HG03457 (cell line): ENCODE results near the gene PLEKHO2.

Experiments
- ATAC-seq: cut with Tn5 transposase; IDR thresholded peaks from one replicate; pipeline ENCODE4 v1.9.1; 2021; ENCODE audit warnings: moderate number of reproducible peaks; ENCODE audit not compliant: unreplicated experiment

Gene PLEKHO2

GRCh38 chr15:64911311-64912186, 69.8 kb downstream of the PLEKHO2 start, which contains the start of gene ANKDD1A:
Gene ANKDD1A (plus strand): TSS chr15:64911902. CDS start chr15:64911931, 29 bp downstream.
- ATAC-seq: no peak

GRCh38 chr15:64912379-64913325, 70.9 kb downstream of the PLEKHO2 start:
- no peak for ATAC-seq

- ATAC-seq: no peak
Observed at GRCh38 chr15:64915518-64916227, 74.0 kb downstream of the PLEKHO2 start.

GRCh38 chr15:64916365-64916764, 74.7 kb downstream of the PLEKHO2 start:
- no peak for ATAC-seq

- no peak for ATAC-seq
Observed at GRCh38 chr15:64917211-64917610, 75.5 kb downstream of the PLEKHO2 start.
